DOHH2 (cell line): ENCODE results near the gene SCARB2.

Experiments
- EZH2phosphoT487 ChIP-seq: fragments of 200-600 bp; sonication (generic); IDR thresholded peaks from 2 replicates; pipeline ENCODE4 v1.6.1; 2017; ENCODE audit warnings: borderline replicate concordance, mild to moderate bottlenecking, antibody characterized with exemption, low read length, moderate library complexity, mixed read lengths
- TF ChIP-seq, protein P1 (sequence below): fragments of 200-600 bp; sonication (generic); IDR thresholded peaks from one replicate; pipeline ENCODE4 v1.5.1; 2014; ENCODE audit warnings: antibody characterized with exemption, mild to moderate bottlenecking, low read depth, low read length; ENCODE audit not compliant: poor library complexity, severe bottlenecking

- TF ChIP-seq, protein P1, sequence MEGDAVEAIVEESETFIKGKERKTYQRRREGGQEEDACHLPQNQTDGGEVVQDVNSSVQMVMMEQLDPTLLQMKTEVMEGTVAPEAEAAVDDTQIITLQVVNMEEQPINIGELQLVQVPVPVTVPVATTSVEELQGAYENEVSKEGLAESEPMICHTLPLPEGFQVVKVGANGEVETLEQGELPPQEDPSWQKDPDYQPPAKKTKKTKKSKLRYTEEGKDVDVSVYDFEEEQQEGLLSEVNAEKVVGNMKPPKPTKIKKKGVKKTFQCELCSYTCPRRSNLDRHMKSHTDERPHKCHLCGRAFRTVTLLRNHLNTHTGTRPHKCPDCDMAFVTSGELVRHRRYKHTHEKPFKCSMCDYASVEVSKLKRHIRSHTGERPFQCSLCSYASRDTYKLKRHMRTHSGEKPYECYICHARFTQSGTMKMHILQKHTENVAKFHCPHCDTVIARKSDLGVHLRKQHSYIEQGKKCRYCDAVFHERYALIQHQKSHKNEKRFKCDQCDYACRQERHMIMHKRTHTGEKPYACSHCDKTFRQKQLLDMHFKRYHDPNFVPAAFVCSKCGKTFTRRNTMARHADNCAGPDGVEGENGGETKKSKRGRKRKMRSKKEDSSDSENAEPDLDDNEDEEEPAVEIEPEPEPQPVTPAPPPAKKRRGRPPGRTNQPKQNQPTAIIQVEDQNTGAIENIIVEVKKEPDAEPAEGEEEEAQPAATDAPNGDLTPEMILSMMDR, result no peak
- TF ChIP-seq EZH2phosphoT487, result no peak
These were observed 38.0 kb upstream of the SCARB2 start, which contains the start of gene FAM47E for GRCh38 chr4:76251441-76252270.
